Upper lobe of left lung (tissue), 6 donors: ENCODE results near the gene TBC1D9B. TPM values are rescaled to one million over a fixed set of nuclear protein-coding genes. Genes with fewer than 3 reads are reported as not detected.
A peak's percentile ranks its signal among the peaks of the same experiment; 100 is the strongest.

ENCODE experiments used
- ATAC-seq, 2 donors: fragments of 200-7000 bp; cut with Tn5 transposase; one replicate each; pipeline ENCODE4 v1.9.1; 2022; ENCODE audit warnings: mild to moderate bottlenecking in 2 of 2, moderate library complexity in 2 of 2; ENCODE audit not compliant: low FRiP score in 2 of 2
- DNase-seq, 2 donors: peaks; one replicate each; pipeline ENCODE4 v3.0.0-alpha.2; 2019 to 2020
- H3K27ac ChIP-seq, 4 donors: fragments of 200-600 bp; sonication (generic); one replicate each; pipeline ENCODE4 v1.5.1; 2016 to 2019
- H3K27me3 ChIP-seq, 4 donors: fragments of 200-600 bp; sonication (generic); one replicate each; pipeline ENCODE4 v1.5.1; 2017 to 2019
- H3K36me3 ChIP-seq, 4 donors: fragments of 200-600 bp; sonication (generic); one replicate each; pipeline ENCODE4 v1.5.1; 2016 to 2019
- H3K4me1 ChIP-seq, 4 donors: fragments of 200-600 bp; sonication (generic); one replicate each; pipeline ENCODE4 v1.5.1; 2018 to 2019
- H3K4me3 ChIP-seq, 4 donors: fragments of 200-600 bp; sonication (generic); one replicate each; pipeline ENCODE4 v1.5.1; 2017 to 2019; ENCODE audit warnings: mild to moderate bottlenecking in 2 of 4, moderate library complexity in 1 of 4
- H3K9me3 ChIP-seq, 4 donors: fragments of 200-600 bp; sonication (generic); one replicate each; pipeline ENCODE4 v1.5.1; 2018 to 2019
- CTCF ChIP-seq, 6 experiments: fragments of 450-650 bp in 4 of 6; fragments of 200-600 bp in 2 of 6; sonication (generic) in 2 of 6; IDR thresholded peaks; one replicate each; pipeline ENCODE4 v1.5.1; 2016 to 2019; ENCODE audit warnings: antibody characterized with exemption in 6 of 6
- EP300 ChIP-seq, 4 donors: sonication (generic); formaldehyde crosslinking; IDR thresholded peaks; one replicate each; pipeline ENCODE4 v1.5.1; 2017; ENCODE audit warnings: antibody characterized with exemption in 4 of 4, control low read depth in 2 of 4
- POLR2A ChIP-seq, 4 donors: fragments of 450-650 bp; IDR thresholded peaks; one replicate each; pipeline ENCODE4 v1.5.1; 2016 to 2017; ENCODE audit warnings: antibody characterized with exemption in 4 of 4, mild to moderate bottlenecking in 2 of 4
- POLR2AphosphoS5 ChIP-seq, 2 donors: sonication (generic); formaldehyde crosslinking; IDR thresholded peaks; one replicate each; pipeline ENCODE4 v1.5.1; 2017; ENCODE audit warnings: antibody characterized with exemption in 2 of 2
- WGBS, 2 donors: methylation state at CpG; one replicate each; pipeline ENCODE4 v1.1.5; 2017 to 2018; 5-methylcytosine and 5-hydroxymethylcytosine counted together
- total RNA-seq, 6 donors: library from RNA; depleted of rRNA in 4 of 6; stranded (reverse); fragments of >200 nt in 4 of 6; gene quantifications; one replicate each; pipeline versions ENCODE4 v1.1.0 to v1.2.1, GENCODE V29; 2016 to 2021
- donor health status: DM: no; HTN: no; CAD: no; lungs with moderate emphysema.
- donor health status: DM: no; HTN: yes; CAD: no; lungs with severe emphysema.

TBC1D9B gene
- total RNA-seq, 6 donors from 2014 or later, result 66.4 to 228 (median 110) TPM

- ATAC-seq, result peak; percentile 85 to 86
- TF ChIP-seq POLR2AphosphoS5 (IDR thresholded peaks at IDR 0.05), result peak; percentile 97 to 100
- peak in 5 of 6 experiments; percentile 24 to 81 (median 47) for TF ChIP-seq CTCF (IDR thresholded peaks at IDR 0.05)
- peak in 1 of 4 donors; percentile 54 for TF ChIP-seq EP300 (IDR thresholded peaks at IDR 0.05)
- peak in 3 of 4 donors; percentile 98 to 100 (median 98) for TF ChIP-seq POLR2A (IDR thresholded peaks at IDR 0.05)
- peak; percentile 85 to 98 for DNase-seq
- Histone ChIP-seq H3K4me1 (peaks cover 59 to 80% (median 70%) of the 10 kb centered on the region in 4 donors), H3K9me3 (no peaks in the 10 kb centered on the region), H3K36me3 (peaks cover 23 to 40% (median 29%) of the 10 kb centered on the region in 4 donors), H3K27me3 (no peaks in the 10 kb centered on the region), H3K27ac (peak within 1 kb of the TSS; percentile 98 to 100 (median 99)), H3K4me3 (peak within 1 kb of the TSS; percentile 66 to 99 (median 86))
- 1% methylated on average over 52 of the region's 81 CpGs; no CpG with 5 or more reads in 1 of the 2 donors for WGBS, 2 donors
Measured at GRCh38 chr5:179820483-179821297, 87.0 kb downstream of the TBC1D9B start, which contains the start of gene SQSTM1. TSS of gene SQSTM1 (plus strand) at chr5:179820905. CDS start at chr5:179820937, 32 bp downstream.

GRCh38 chr5:179820127-179820482 lies 87.6 kb downstream of the TBC1D9B start:
- peak overlapping the region; percentile 98 to 100 (median 99) for H3K27ac ChIP-seq
- peaks cover 18 to 34% (median 24%) of the 10 kb centered on the region in 4 donors for H3K36me3 ChIP-seq
- peak overlapping the region; percentile 52 to 99 (median 78) for H3K4me3 ChIP-seq
- no peak for DNase-seq
- no peaks in the 10 kb centered on the region for H3K9me3 ChIP-seq
- 34% methylated on average over 12 of the region's 12 CpGs; no CpG with 5 or more reads in 1 of the 2 donors for WGBS, 2 donors
- H3K4me1 ChIP-seq, result peaks cover 59 to 74% (median 69%) of the 10 kb centered on the region in 4 donors
- no peak for ATAC-seq
- TF ChIP-seq POLR2AphosphoS5 (IDR thresholded peaks at IDR 0.05) (no peak), POLR2A (IDR thresholded peaks at IDR 0.05) (no peak), EP300 (IDR thresholded peaks at IDR 0.05) (no peak), CTCF (IDR thresholded peaks at IDR 0.05) (no peak)
- no peaks in the 10 kb centered on the region for H3K27me3 ChIP-seq

- Histone ChIP-seq H3K27ac (peak overlapping the region; percentile 98 to 100 (median 99)), H3K27me3 (no peaks in the 10 kb centered on the region), H3K4me3 (peak overlapping the region; percentile 40 to 99 (median 78)), H3K4me1 (peaks cover 56 to 68% (median 65%) of the 10 kb centered on the region in 4 donors), H3K36me3 (peaks cover 12 to 28% (median 18%) of the 10 kb centered on the region in 4 donors), H3K9me3 (no peaks in the 10 kb centered on the region)
- TF ChIP-seq POLR2AphosphoS5 (IDR thresholded peaks at IDR 0.05), result peak in 1 of 2 donors; percentile 3
- TF ChIP-seq CTCF (IDR thresholded peaks at IDR 0.05), result no peak
- TF ChIP-seq EP300 (IDR thresholded peaks at IDR 0.05), result peak in 1 of 4 donors; percentile 37
- 36 to 60% methylated on average over 2 to 13 of the region's 26 CpGs for WGBS, 2 donors
- DNase-seq (peak; percentile 90 to 91), ATAC-seq (peak; percentile 42 to 56)
Measured at GRCh38 chr5:179819296-179820126, 88.2 kb downstream of the TBC1D9B start.

- TF ChIP-seq CTCF (IDR thresholded peaks at IDR 0.05), result no peak
- TF ChIP-seq POLR2A (IDR thresholded peaks at IDR 0.05), result peak in 3 of 4 donors; percentile 30 to 67 (median 58)
- TF ChIP-seq POLR2AphosphoS5 (IDR thresholded peaks at IDR 0.05), result peak; percentile 96 to 98
- peak; percentile 43 to 100 (median 91) for TF ChIP-seq EP300 (IDR thresholded peaks at IDR 0.05)
- peak overlapping the region; percentile 40 to 99 (median 78) for H3K4me3 ChIP-seq
- WGBS, 2 donors, result 0 to 2% methylated on average over 28 to 31 of the region's 35 CpGs
- no peaks in the 10 kb centered on the region for H3K27me3 ChIP-seq
- peaks cover 49 to 62% (median 58%) of the 10 kb centered on the region in 4 donors for H3K4me1 ChIP-seq
- no peaks in the 10 kb centered on the region for H3K9me3 ChIP-seq
- DNase-seq (peak; percentile 96 to 98), ATAC-seq (peak; percentile 79 to 89)
- peak overlapping the region; percentile 98 to 100 (median 99) for H3K27ac ChIP-seq
- H3K36me3 ChIP-seq, result peaks cover 5 to 25% (median 11%) of the 10 kb centered on the region in 4 donors
Measured at GRCh38 chr5:179818746-179819295, 88.9 kb downstream of the TBC1D9B start.
